ENCODE data around the gene MRPS17. TPM values are rescaled to one million over a fixed set of nuclear protein-coding genes. Genes with fewer than 3 reads are reported as not detected.

Gene MRPS17
- total RNA-seq, 2 donors from 2014 or later = 5.8 to 11.6 TPM

- Histone ChIP-seq H3K27me3 (replicated peaks; ENCODE audit: insufficient read depth) (no peaks in the 10 kb centered on the region), H3K36me3 (no peaks in the 10 kb centered on the region), H3K9me3 (no peaks in the 10 kb centered on the region), H3K4me1 (replicated peaks) (peaks cover 9% of the 10 kb centered on the region), H3K27ac (no peak overlapping the region), H3K4me3 (no peak overlapping the region)
- 33% methylated on average over 8 of the region's 8 CpGs for WGBS
- no peak for TF ChIP-seq CTCF (IDR thresholded peaks at IDR 0.05)
- TF ChIP-seq POLR2A (IDR thresholded peaks at IDR 0.05) = no peak
- no peak for TF ChIP-seq POLR2AphosphoS5 (IDR thresholded peaks at IDR 0.05)
- intact Hi-C loops (cut with DNase I) = no loop called here
- DNase-seq (ENCODE audit: low spot score) = no peak
These were observed 19.3 kb downstream of the MRPS17 start for GRCh38 chr7:55970978-55971377.

- Histone ChIP-seq H3K9me3 (no peaks in the 10 kb centered on the region), H3K27me3 (replicated peaks; ENCODE audit: insufficient read depth) (no peaks in the 10 kb centered on the region), H3K4me1 (replicated peaks) (peaks cover 2% of the 10 kb centered on the region), H3K4me3 (no peak overlapping the region), H3K27ac (no peak overlapping the region), H3K36me3 (no peaks in the 10 kb centered on the region)
- 96% methylated on average over 7 of the region's 7 CpGs for WGBS
- TF ChIP-seq POLR2AphosphoS5 (IDR thresholded peaks at IDR 0.05) = no peak
- TF ChIP-seq POLR2A (IDR thresholded peaks at IDR 0.05) = no peak
- TF ChIP-seq CTCF (IDR thresholded peaks at IDR 0.05) = no peak
- intact Hi-C loops (cut with DNase I) = no loop called here
- no peak for DNase-seq (ENCODE audit: low spot score)
These were observed 22.1 kb downstream of the MRPS17 start for GRCh38 chr7:55973747-55974250.

- DNase-seq (ENCODE audit: low spot score) = no peak
- no peak for TF ChIP-seq POLR2AphosphoS5 (IDR thresholded peaks at IDR 0.05)
- no peak for TF ChIP-seq CTCF (IDR thresholded peaks at IDR 0.05)
- no peak for TF ChIP-seq POLR2A (IDR thresholded peaks at IDR 0.05)
- no peaks in the 10 kb centered on the region for H3K27me3 ChIP-seq (replicated peaks; ENCODE audit: insufficient read depth)
- intact Hi-C loops (cut with DNase I) = no loop called here
- no peaks in the 10 kb centered on the region for H3K4me1 ChIP-seq (replicated peaks)
- 38% methylated on average over 7 of the region's 7 CpGs for WGBS
- no peak overlapping the region for H3K27ac ChIP-seq
- no peak overlapping the region for H3K4me3 ChIP-seq
- H3K36me3 ChIP-seq = no peaks in the 10 kb centered on the region
- H3K9me3 ChIP-seq = no peaks in the 10 kb centered on the region
These were observed 24.4 kb downstream of the MRPS17 start for GRCh38 chr7:55975988-55976633.

- Histone ChIP-seq H3K27ac (no peak overlapping the region), H3K4me3 (no peak overlapping the region), H3K36me3 (no peaks in the 10 kb centered on the region), H3K9me3 (no peaks in the 10 kb centered on the region), H3K4me1 (replicated peaks) (no peaks in the 10 kb centered on the region), H3K27me3 (replicated peaks; ENCODE audit: insufficient read depth) (no peaks in the 10 kb centered on the region)
- intact Hi-C loops (cut with DNase I) = no loop called here
- TF ChIP-seq POLR2A (IDR thresholded peaks at IDR 0.05) (no peak), POLR2AphosphoS5 (IDR thresholded peaks at IDR 0.05) (no peak), CTCF (IDR thresholded peaks at IDR 0.05) (no peak)
- DNase-seq (ENCODE audit: low spot score) = no peak
- WGBS = 26% methylated on average over 4 of the region's 4 CpGs
These were observed 26.2 kb downstream of the MRPS17 start for GRCh38 chr7:55977831-55978230.

- no peaks in the 10 kb centered on the region for H3K27me3 ChIP-seq (replicated peaks; ENCODE audit: insufficient read depth)
- 81% methylated on average over 3 of the region's 3 CpGs for WGBS
- no peaks in the 10 kb centered on the region for H3K4me1 ChIP-seq (replicated peaks)
These were observed 28.6 kb downstream of the MRPS17 start for GRCh38 chr7:55980266-55980665.

More at GRCh38 chr7:55980266-55980665, 28.6 kb downstream of the MRPS17 start:
- no peak for DNase-seq (ENCODE audit: low spot score)
- intact Hi-C loops (cut with DNase I) = no loop called here
- no peak overlapping the region for H3K27ac ChIP-seq
- H3K36me3 ChIP-seq = no peaks in the 10 kb centered on the region
- H3K9me3 ChIP-seq = no peaks in the 10 kb centered on the region
- no peak overlapping the region for H3K4me3 ChIP-seq
- TF ChIP-seq CTCF (IDR thresholded peaks at IDR 0.05) = no peak
- TF ChIP-seq POLR2A (IDR thresholded peaks at IDR 0.05) = no peak
- no peak for TF ChIP-seq POLR2AphosphoS5 (IDR thresholded peaks at IDR 0.05)
